NCI-H2196 (cell line): ENCODE measurements around the gene CEP83.

Source experiments
- DNase-seq: peaks from one replicate; lab custom pipeline; 2025; ENCODE audit not compliant: unreplicated experiment; lab: John Stamatoyannopoulos, UW

CEP83 gene

GRCh38 chr12:94308612-94309011 lies 151.1 kb downstream of the CEP83 start:
- DNase-seq, result no peak

- DNase-seq, result no peak
Measured at GRCh38 chr12:94305130-94305957, 154.3 kb downstream of the CEP83 start.

- no peak for DNase-seq
Measured at GRCh38 chr12:94304566-94305061, 155.1 kb downstream of the CEP83 start.

GRCh38 chr12:94304012-94304411 lies 155.7 kb downstream of the CEP83 start:
- no peak for DNase-seq

- no peak for DNase-seq
Measured at GRCh38 chr12:94299846-94300245, 159.8 kb downstream of the CEP83 start.

- no peak for DNase-seq
Measured at GRCh38 chr12:94297876-94298505, 161.7 kb downstream of the CEP83 start.

GRCh38 chr12:94297096-94297699 lies 162.5 kb downstream of the CEP83 start:
- DNase-seq, result no peak

- no peak for DNase-seq
Measured at GRCh38 chr12:94290353-94290752, 169.3 kb downstream of the CEP83 start.

GRCh38 chr12:94289461-94290312 lies 170.0 kb downstream of the CEP83 start:
- no peak for DNase-seq

- no peak for DNase-seq
Measured at GRCh38 chr12:94287245-94287628, 172.4 kb downstream of the CEP83 start.

GRCh38 chr12:94286583-94287244 lies 173.0 kb downstream of the CEP83 start:
- no peak for DNase-seq

- no peak for DNase-seq
Measured at GRCh38 chr12:94285943-94286582, 173.6 kb downstream of the CEP83 start.

GRCh38 chr12:94284859-94285258 lies 174.8 kb downstream of the CEP83 start:
- no peak for DNase-seq

GRCh38 chr12:94284046-94284445 lies 175.6 kb downstream of the CEP83 start:
- no peak for DNase-seq

- DNase-seq, result no peak
Measured at GRCh38 chr12:94282675-94283074, 177.0 kb downstream of the CEP83 start.

- no peak for DNase-seq
Measured at GRCh38 chr12:94280063-94280462, 179.6 kb downstream of the CEP83 start.

- DNase-seq, result no peak
Measured at GRCh38 chr12:94277426-94278000, 182.2 kb downstream of the CEP83 start.

- no peak for DNase-seq
Measured at GRCh38 chr12:94276725-94277124, 182.9 kb downstream of the CEP83 start.

- no peak for DNase-seq
Measured at GRCh38 chr12:94273272-94273671, 186.4 kb downstream of the CEP83 start.

GRCh38 chr12:94272280-94272679 lies 187.4 kb downstream of the CEP83 start:
- DNase-seq, result no peak
